ENCODE results near the gene GAS2L1. TPM values are rescaled to one million over a fixed set of nuclear protein-coding genes. Genes with fewer than 3 reads are reported as not detected.

The GAS2L1 gene
- total RNA-seq, 4 donors from 2014 or later: 49.0 to 94.8 (median 85.4) TPM

- H3K9me3 ChIP-seq: no peaks in the 10 kb centered on the region
- no peak overlapping the region for H3K4me3 ChIP-seq
- H3K36me3 ChIP-seq: peaks cover 52% of the 10 kb centered on the region
- TF ChIP-seq CTCF (IDR thresholded peaks at IDR 0.05): peak; percentile 31 to 46
- no peak for TF ChIP-seq POLR2AphosphoS5 (IDR thresholded peaks at IDR 0.05)
- no peaks in the 10 kb centered on the region for H3K27me3 ChIP-seq
- 40% methylated on average over 9 of the region's 9 CpGs for WGBS
- H3K4me1 ChIP-seq: peaks cover 13% of the 10 kb centered on the region
- DNase-seq (ENCODE audit: low spot score in 2 of 2): peak in 1 of 2 donors; percentile 83
- no peak overlapping the region for H3K27ac ChIP-seq
Measured at GRCh38 chr22:29359469-29359868, 53.0 kb downstream of the GAS2L1 start.

Other genes with a start within 250 kb of the GAS2L1 start
- not detected for gene C22orf31, start 244.8 kb upstream of the GAS2L1 start, total RNA-seq
- gene KREMEN1, start 233.6 kb upstream of the GAS2L1 start, total RNA-seq: 10 to 100 TPM; 51.6 to 71.1 (median 60.9) TPM
- gene EMID1, start 100.8 kb upstream of the GAS2L1 start, total RNA-seq: 1 to 10 TPM; 1.6 to 7.4 (median 2.9) TPM
- gene RHBDD3, start 38.7 kb upstream of the GAS2L1 start, total RNA-seq: 10 to 100 TPM; 10.1 to 22.7 (median 17.2) TPM
- gene EWSR1, start 38.4 kb upstream of the GAS2L1 start, total RNA-seq: 100 to 1,000 TPM; 132 to 308 (median 170) TPM
- 1 to 10 TPM in 2 of 4 donors, under 1 TPM in 2; 0.34 to 1.7 (median 0.95) TPM for gene RASL10A, start 9.0 kb downstream of the GAS2L1 start, total RNA-seq
- gene AP1B1, start 81.9 kb downstream of the GAS2L1 start, total RNA-seq: 10 to 100 TPM; 55.6 to 97.0 (median 89.4) TPM
- gene RFPL1, start 131.9 kb downstream of the GAS2L1 start, total RNA-seq: under 1 TPM in 1 of 4 donors, not detected in 3; 0.64 TPM
- gene NEFH, start 173.6 kb downstream of the GAS2L1 start, total RNA-seq: under 1 TPM in 2 of 4 donors, not detected in 2; 0.26 to 0.51 TPM
- gene THOC5, start 247.1 kb downstream of the GAS2L1 start, total RNA-seq: 10 to 100 TPM; 19.8 to 41.5 (median 27.8) TPM